ENCODE results near the gene SIK2.
A peak's percentile ranks its signal among the peaks of the same experiment; 100 is the strongest.

Gene SIK2

GRCh38 chr11:111582881-111583280, 19.4 kb upstream of the SIK2 start:
- DNase-seq, result no peak

DNA sequence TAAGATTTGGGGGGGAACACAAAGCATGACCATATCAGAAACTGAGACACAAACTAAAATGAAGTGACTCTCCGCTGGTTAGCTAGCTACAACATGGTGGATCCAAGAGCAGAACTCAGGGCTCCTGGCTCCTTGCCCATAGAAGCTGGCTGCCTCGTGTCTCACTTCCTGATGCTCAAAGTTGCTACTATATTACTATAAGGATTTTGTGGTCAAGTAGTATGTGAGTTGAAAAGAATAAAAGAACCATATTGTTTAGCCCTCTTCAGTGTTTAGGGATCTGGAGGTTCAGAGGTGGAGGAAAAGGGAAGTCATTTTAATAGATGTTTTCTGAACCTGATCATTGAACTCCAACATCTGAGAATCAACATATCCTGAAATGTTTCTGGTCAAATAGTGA, 16.9 kb upstream of the SIK2 start:
- DNase-seq, result peak; percentile 58

DNA sequence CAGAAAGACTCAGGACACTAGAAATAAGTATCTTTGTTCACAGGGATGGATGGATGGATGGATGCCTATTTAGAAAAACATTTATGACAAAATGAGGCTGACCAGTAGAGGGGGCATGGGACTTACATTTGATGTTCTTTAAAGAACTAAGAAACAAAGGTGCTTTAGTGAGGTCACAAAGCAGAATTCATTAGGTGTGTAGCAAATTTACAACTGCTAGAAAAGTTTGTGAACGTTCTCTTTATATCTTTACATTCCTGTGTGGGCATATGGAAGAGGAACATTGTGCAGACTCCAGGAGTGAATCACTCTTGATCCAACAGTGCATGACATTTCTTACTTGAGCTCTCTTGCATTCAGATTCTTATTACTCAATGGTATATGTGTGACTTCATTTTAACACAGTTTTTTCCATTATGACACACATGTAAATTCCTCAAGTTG, 15.8 kb upstream of the SIK2 start:
- DNase-seq, result peak; percentile 78

- DNase-seq, result no peak
These were observed 13.1 kb upstream of the SIK2 start for GRCh38 chr11:111589114-111589513.

- DNase-seq, result no peak
These were observed 12.3 kb upstream of the SIK2 start for GRCh38 chr11:111589886-111590499.

DNA sequence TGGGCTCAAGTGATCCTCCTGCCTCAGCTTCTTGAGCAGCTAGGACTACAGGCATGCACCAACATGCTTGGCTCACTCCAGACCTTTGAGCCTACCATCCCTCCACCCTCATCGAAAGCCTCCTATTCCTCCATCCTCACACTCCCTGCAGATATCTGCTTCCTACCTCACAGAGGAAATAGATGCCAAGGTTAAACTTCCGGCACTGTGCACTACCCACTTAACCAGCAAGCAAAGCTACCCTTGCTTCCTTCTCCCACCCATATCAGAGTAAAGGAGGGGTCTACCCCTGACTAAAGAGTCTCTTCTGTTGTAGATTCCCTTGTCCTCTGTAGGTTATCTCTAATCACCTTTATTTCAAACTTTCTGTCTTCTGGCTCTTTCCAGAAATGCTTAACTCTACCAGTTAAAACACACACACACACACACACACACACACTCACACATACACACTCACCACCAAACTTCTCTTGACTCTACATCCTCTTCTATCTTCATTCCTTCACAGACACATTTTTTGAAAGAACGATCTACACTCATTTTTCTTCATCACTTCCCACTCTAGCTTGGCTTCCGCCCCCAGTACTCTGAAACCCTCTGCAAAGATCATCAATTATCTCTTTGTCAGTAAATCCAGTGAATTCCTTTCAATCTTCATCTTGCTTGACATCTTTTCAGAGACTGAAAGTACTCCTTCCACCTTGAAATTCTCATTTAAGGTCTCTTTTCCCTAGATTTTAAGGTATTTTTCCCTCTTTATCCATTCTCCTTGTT, 10.9 kb upstream of the SIK2 start:
- no peak for DNase-seq

GRCh38 chr11:111592491-111592890, 9.8 kb upstream of the SIK2 start:
- DNase-seq, result no peak

DNA sequence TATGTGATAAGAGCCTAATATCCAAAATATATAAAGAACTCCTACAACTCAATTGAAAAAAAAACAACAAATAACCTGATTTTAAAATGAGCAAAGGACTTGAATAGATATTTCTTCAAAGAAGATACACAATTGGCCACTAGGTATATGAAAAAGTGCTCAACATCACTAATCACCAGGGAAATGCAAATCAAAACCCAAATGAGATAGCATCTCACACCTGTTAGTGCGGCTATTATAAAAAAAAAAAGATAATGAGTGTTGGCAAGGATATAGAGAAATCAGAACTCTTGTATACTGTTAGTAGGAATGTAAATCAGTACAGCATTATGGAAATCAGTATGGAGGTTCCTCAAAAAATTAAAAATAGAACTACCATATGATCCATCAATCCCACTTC, 5.9 kb upstream of the SIK2 start:
- no peak for DNase-seq

GRCh38 chr11:111598148-111598547, 4.1 kb upstream of the SIK2 start:
- no peak for DNase-seq

GRCh38 chr11:111598559-111598958, 3.7 kb upstream of the SIK2 start:
- DNase-seq, result no peak

- DNase-seq, result no peak
These were observed 642 bp upstream of the SIK2 start for GRCh38 chr11:111601636-111601978.

DNA sequence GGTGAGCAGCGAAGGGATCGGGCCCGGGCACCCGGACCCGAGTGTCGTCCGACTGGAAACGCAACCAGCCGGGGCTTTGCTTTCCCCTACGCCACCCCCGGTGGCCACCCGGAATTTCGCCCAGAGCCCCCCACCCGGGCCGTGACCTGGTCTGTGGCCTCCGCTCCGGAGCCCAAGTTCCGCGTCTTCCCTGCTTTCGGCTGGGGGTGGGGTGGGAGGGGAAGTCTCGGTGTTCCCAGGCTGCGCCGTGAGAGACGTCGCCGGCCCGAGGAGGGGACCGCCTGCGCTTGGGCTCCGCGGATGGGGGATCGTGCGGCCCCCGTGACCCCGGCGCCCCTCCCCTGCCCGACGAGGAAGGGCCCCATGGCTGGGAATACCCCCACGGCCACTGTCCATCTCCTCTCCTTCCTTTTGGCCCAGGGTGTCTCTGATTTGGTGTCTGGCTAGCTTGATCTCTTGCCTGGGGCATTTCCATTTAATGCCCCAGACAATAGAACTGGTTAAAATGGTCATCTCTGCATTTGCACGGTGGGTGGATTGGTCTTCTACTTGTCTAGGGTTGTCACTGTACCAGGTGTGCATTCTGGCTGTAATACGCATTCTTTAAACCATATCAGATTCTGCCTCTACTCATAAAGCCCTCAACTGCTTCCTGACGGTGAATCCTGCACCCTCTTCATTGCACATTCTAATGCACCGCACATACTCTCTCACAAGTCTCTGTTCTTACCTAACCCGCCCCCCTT, 789 bp downstream of the SIK2 start:
- peak; percentile 46 for DNase-seq

DNA sequence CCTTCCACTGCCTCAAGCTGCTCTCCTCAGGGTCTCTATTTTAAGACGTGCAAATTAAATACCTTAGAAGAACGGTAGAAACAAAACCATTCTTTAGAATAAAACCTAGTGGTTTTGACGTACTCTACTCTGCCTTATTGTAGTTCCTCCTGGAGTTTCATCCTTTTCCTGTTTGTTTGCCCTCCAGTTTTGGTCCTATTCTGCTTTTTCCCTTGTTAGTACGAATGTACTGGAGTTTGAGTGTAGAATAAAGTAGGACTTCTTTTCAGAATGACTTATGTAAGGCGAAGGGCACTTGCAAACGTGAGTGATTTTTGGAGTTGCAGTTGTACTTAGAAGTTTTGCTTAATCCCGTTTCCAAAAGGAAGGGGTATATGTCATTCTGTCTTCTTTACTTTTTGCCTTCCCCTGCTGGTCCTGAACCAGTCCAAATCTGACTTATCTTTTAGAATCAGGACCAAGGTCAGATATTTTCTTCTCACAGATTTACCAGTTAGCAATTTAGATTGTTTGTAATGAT, 1.4 kb downstream of the SIK2 start:
- DNase-seq, result no peak

- DNase-seq, result peak; percentile 79
These were observed 2.3 kb downstream of the SIK2 start for GRCh38 chr11:111604392-111605009.

GRCh38 chr11:111605681-111606080, 3.4 kb downstream of the SIK2 start:
- DNase-seq, result no peak

GRCh38 chr11:111606986-111607385, 4.7 kb downstream of the SIK2 start:
- DNase-seq, result no peak

DNA sequence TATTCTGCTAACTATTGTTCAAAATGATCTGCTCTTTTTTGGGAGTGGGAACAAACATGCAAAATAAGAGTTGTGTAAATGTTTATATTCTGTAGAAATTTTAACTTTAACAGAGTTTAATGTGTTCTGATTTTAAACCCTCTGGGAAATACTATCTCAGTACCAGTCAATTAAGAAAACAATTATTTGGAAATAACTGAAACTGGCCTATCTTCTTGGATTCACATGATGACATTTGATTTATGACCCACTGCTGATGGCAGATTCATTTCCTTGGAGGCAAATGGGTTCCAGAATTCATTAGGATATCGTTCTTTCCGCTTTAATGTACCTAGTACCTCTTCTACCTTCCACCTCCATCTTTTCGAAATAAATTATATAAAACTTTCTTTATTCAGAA, 5.5 kb downstream of the SIK2 start:
- no peak for DNase-seq

- DNase-seq, result no peak
These were observed 10.0 kb downstream of the SIK2 start for GRCh38 chr11:111612224-111612623.

DNA sequence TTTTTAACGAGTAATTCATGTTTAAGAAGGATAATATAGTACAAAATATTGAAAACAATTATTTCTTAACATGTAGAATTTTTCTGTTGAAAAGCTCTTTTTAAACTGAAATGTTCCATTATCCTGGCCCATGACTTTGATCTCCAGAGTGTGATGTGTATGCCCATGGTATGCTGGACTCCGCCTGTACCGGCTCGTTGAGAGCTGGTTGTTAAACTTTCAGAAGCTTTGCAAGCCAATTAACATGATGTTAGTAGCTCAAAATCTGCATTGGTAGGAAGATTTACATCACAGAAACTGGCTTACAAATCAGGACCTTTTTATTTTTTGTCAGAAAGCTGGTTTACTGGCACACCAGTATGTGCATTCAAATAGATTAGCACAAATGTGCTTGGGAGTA, 15.0 kb downstream of the SIK2 start:
- DNase-seq, result no peak

DNA sequence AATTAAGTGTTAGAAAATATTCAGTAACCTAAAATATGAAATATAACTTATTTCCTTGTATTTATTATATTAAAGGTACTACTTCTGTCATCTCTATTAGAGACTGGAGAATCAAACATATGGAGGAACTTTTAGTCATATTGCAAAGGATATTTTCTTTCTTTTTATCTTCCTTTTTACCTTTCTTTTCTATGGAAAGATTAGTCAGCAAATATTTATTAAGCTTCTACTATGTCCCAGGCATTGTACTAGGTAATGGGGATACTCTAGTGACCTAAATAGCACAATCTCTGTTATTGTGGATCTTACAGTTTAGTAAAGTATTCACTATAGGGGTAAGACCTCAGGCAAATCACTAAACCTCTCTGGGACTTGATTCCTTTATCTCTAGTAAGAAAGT, 18.3 kb downstream of the SIK2 start:
- DNase-seq, result no peak

GRCh38 chr11:111623527-111624030, 21.3 kb downstream of the SIK2 start:
- DNase-seq, result peak; percentile 11

- DNase-seq, result no peak
These were observed 22.4 kb downstream of the SIK2 start for GRCh38 chr11:111624608-111625007.

DNA sequence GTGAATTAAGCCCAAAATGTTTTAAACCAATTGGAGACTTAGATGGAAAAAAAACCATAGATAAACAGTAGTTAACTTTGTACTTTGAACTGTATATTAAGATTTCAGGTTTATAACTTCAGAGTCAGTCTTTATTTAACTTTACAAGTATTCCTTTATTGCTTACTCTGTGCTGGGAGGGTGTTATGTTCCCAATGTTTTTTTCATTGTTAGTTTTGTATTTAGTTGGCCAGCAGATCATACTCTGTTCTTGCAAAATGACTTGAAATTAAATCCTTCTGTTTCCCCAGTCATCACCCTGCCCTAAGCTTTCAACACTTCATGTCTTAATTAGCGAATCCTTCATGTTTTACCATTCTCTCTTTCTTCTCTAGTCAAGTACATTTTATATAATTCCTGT, 25.3 kb downstream of the SIK2 start:
- no peak for DNase-seq

Measured in hematopoietic multipotent progenitor cell treated with erythropoietin and hydrocortisone succinate and interleukin-3 and kit ligand, for 4 days (in vitro differentiated cells).